Liver (tissue), 9 donors: Measurements from ENCODE around the gene CHID1. TPM values are rescaled to one million over a fixed set of nuclear protein-coding genes. Genes with fewer than 3 reads are reported as not detected.

Source experiments
- DNase-seq: peaks from one replicate; pipeline ENCODE4 v3.0.0-alpha.2; 2017; ENCODE audit warnings: low spot score
- H3K27ac ChIP-seq, 2 donors: one replicate each; pipeline ENCODE4 v1.7.0; 2013; ENCODE audit warnings: inconsistent platforms in 2 of 2, low read length in 2 of 2, control low read depth in 1 of 2, low read depth in 1 of 2, mild to moderate bottlenecking in 1 of 2
- H3K27me3 ChIP-seq, 4 donors: one replicate each; pipeline versions ENCODE4 v1.6.1 to v1.7.0; 2013; ENCODE audit warnings: low read length in 3 of 4, inconsistent platforms in 1 of 4, mild to moderate bottlenecking in 1 of 4, moderate library complexity in 1 of 4; ENCODE audit not compliant: control insufficient read depth in 4 of 4, insufficient read depth in 4 of 4
- H3K36me3 ChIP-seq, 4 donors: one replicate each; pipeline versions ENCODE4 v1.6.1 to v1.7.0; 2013; ENCODE audit warnings: low read length in 3 of 4, mild to moderate bottlenecking in 3 of 4, low read depth in 1 of 4, moderate library complexity in 1 of 4; ENCODE audit not compliant: control insufficient read depth in 4 of 4, insufficient read depth in 3 of 4
- H3K4me1 ChIP-seq, 4 donors: one replicate each; pipeline versions ENCODE4 v1.6.1 to v1.7.0; 2013; ENCODE audit warnings: low read length in 3 of 4, mild to moderate bottlenecking in 3 of 4, moderate library complexity in 1 of 4; ENCODE audit not compliant: control insufficient read depth in 4 of 4, insufficient read depth in 4 of 4
- H3K4me3 ChIP-seq, 3 donors: one replicate each; pipeline versions ENCODE4 v1.6.1 to v1.7.0; 2013; ENCODE audit warnings: low read length in 3 of 3, control low read depth in 1 of 3, low read depth in 1 of 3, mild to moderate bottlenecking in 1 of 3
- H3K9ac ChIP-seq, 2 donors: one replicate each; pipeline ENCODE4 v1.7.0; 2013; ENCODE audit warnings: low read length in 2 of 2, mild to moderate bottlenecking in 2 of 2, moderate library complexity in 2 of 2, control low read depth in 1 of 2, low read depth in 1 of 2
- H3K9me3 ChIP-seq, 4 donors: one replicate each; pipeline versions ENCODE4 v1.6.1 to v1.7.0; 2013; ENCODE audit warnings: low read length in 3 of 4; ENCODE audit not compliant: control insufficient read depth in 4 of 4
- ATF3 ChIP-seq: IDR thresholded peaks from 2 replicates; pipeline ENCODE4 v1.6.1; 2016; ENCODE audit warnings: antibody characterized with exemption
- CTCF ChIP-seq: fragments of 150-350 bp; IDR thresholded peaks from 2 replicates; pipeline ENCODE4 v1.5.1; 2017; ENCODE audit warnings: improper control_type of control experiment, low read depth, low read length; ENCODE audit not compliant: missing input control
- EGR1 ChIP-seq, 2 donors: IDR thresholded peaks; 2 replicates each; pipeline ENCODE4 v1.6.1; 2016 to 2018; ENCODE audit warnings: antibody characterized with exemption in 2 of 2, low read depth in 2 of 2
- FOXA1 ChIP-seq: IDR thresholded peaks from 2 replicates; pipeline ENCODE4 v1.6.1; 2016; ENCODE audit warnings: antibody characterized with exemption
- FOXA2 ChIP-seq: IDR thresholded peaks from 2 replicates; pipeline ENCODE4 v1.6.1; 2016; ENCODE audit warnings: antibody characterized with exemption
- GABPA ChIP-seq, 2 donors: IDR thresholded peaks in 1 of 2; conservative IDR thresholded peaks in 1 of 2; 2 replicates each; pipeline ENCODE4 v1.6.1; 2016; ENCODE audit warnings: antibody characterized with exemption in 2 of 2, mild to moderate bottlenecking in 1 of 2, moderate library complexity in 1 of 2
- HNF4A ChIP-seq, 2 donors: conservative IDR thresholded peaks; 2 replicates each; pipeline ENCODE4 v1.6.1; 2016; ENCODE audit warnings: antibody characterized with exemption in 2 of 2, mild to moderate bottlenecking in 2 of 2
- HNF4G ChIP-seq: IDR thresholded peaks from 2 replicates; pipeline ENCODE4 v1.6.1; 2016; ENCODE audit warnings: antibody characterized with exemption
- JUND ChIP-seq, 2 donors: IDR thresholded peaks; 2 replicates each; pipeline ENCODE4 v1.6.1; 2016; ENCODE audit warnings: antibody characterized with exemption in 2 of 2
- MAX ChIP-seq: IDR thresholded peaks from 2 replicates; pipeline ENCODE4 v1.6.1; 2016; ENCODE audit warnings: antibody characterized with exemption
- NR2F2 ChIP-seq: IDR thresholded peaks from 2 replicates; pipeline ENCODE4 v1.6.1; 2016; ENCODE audit warnings: antibody characterized with exemption
- RAD21 ChIP-seq, 2 donors: IDR thresholded peaks; 2 replicates each; pipeline ENCODE4 v1.6.1; 2016; ENCODE audit warnings: antibody characterized with exemption in 2 of 2, mild to moderate bottlenecking in 2 of 2
- REST ChIP-seq: IDR thresholded peaks from 2 replicates; pipeline ENCODE4 v1.6.1; 2016; ENCODE audit warnings: antibody characterized with exemption, mild to moderate bottlenecking
- RXRA ChIP-seq, 2 donors: IDR thresholded peaks; 2 replicates each; pipeline ENCODE4 v1.6.1; 2017 to 2018; ENCODE audit warnings: antibody characterized with exemption in 2 of 2, mild to moderate bottlenecking in 1 of 2
- SP1 ChIP-seq: IDR thresholded peaks from 2 replicates; pipeline ENCODE4 v1.6.1; 2018; ENCODE audit warnings: antibody characterized with exemption, mild to moderate bottlenecking
- TAF1 ChIP-seq: conservative IDR thresholded peaks from 2 replicates; pipeline ENCODE4 v1.6.1; 2016; ENCODE audit warnings: antibody characterized with exemption, mild to moderate bottlenecking
- YY1 ChIP-seq: IDR thresholded peaks from 2 replicates; pipeline ENCODE4 v1.6.1; 2016; ENCODE audit warnings: antibody characterized with exemption, mild to moderate bottlenecking
- ZBTB33 ChIP-seq: IDR thresholded peaks from 2 replicates; pipeline ENCODE4 v1.6.1; 2016; ENCODE audit warnings: antibody characterized with exemption
- WGBS: extraction: QIAGEN DNeasy Blood & Tissue Kit; methylation state at CpG from one replicate; pipeline ENCODE4 v1.1.7; 2013; 5-methylcytosine and 5-hydroxymethylcytosine counted together
- polyA plus RNA-seq, 2 donors: library from polyadenylated mRNA; stranded (reverse) in 1 of 2; unstranded in 1 of 2; fragments of 200-250 nt in 1 of 2; fragments of >200 nt in 1 of 2; fragmentation: Nextera tagmentation in 1 of 2; extraction: Ambion mirVana in 1 of 2; gene quantifications; one replicate each; pipeline versions ENCODE4 v1.2.1 to v1.2.3, GENCODE V29; 2013 to 2015
- total RNA-seq, 2 donors: library from RNA; depleted of rRNA; stranded (reverse); fragments of >200 nt; gene quantifications; one replicate each; pipeline ENCODE4 v1.2.3, GENCODE V29; 2014
- donor health status: healthy.
- donor health status: healthy.
- donor health status: healthy.
- donor health status: healthy.
- donor health status: healthy.

The CHID1 gene
- total and polyA plus RNA-seq, 4 donors, result 39.5 to 68.8 (median 59.1) TPM

GRCh38 chr11:894575-895201 lies 15.9 kb downstream of the CHID1 start:
- H3K36me3 ChIP-seq, result peaks cover 7 to 29% (median 14%) of the 10 kb centered on the region in 4 donors
- no peak overlapping the region for H3K9ac ChIP-seq
- TF ChIP-seq CTCF, result no peak
- TF ChIP-seq SP1, result no peak
- TF ChIP-seq JUND (IDR thresholded peaks at IDR 0.05), result no peak
- no peak for TF ChIP-seq TAF1
- no peak for TF ChIP-seq ZBTB33
- no peak for TF ChIP-seq EGR1 (IDR thresholded peaks at IDR 0.05; ENCODE audit: low read depth in 2 of 2)
- no peak for TF ChIP-seq RAD21 (IDR thresholded peaks at IDR 0.05)
- TF ChIP-seq NR2F2, result no peak
- TF ChIP-seq GABPA (IDR thresholded peaks at IDR 0.05 in 1 of 2, conservative IDR thresholded peaks at IDR 0.05 in 1 of 2), result no peak
- no peak for TF ChIP-seq HNF4G
- TF ChIP-seq REST, result no peak
- no peak for TF ChIP-seq RXRA (IDR thresholded peaks at IDR 0.05)
- no peak for TF ChIP-seq ATF3
- no peak for TF ChIP-seq HNF4A (conservative IDR thresholded peaks at IDR 0.05)
- TF ChIP-seq MAX, result no peak
- no peak for TF ChIP-seq FOXA2
- TF ChIP-seq FOXA1, result no peak
- TF ChIP-seq YY1, result no peak
- 92% methylated on average over 12 of the region's 12 CpGs for WGBS
- H3K4me1 ChIP-seq, result no peaks in the 10 kb centered on the region
- no peaks in the 10 kb centered on the region for H3K27me3 ChIP-seq
- no peak overlapping the region for H3K4me3 ChIP-seq
- no peak overlapping the region for H3K27ac ChIP-seq
- no peak for DNase-seq
- H3K9me3 ChIP-seq, result no peaks in the 10 kb centered on the region
